ENCODE measurements around the gene PLEKHM1. TPM values are rescaled to one million over a fixed set of nuclear protein-coding genes. Genes with fewer than 3 reads are reported as not detected.
"Not testable (repeated sequence)": the region's sequence is repeated elsewhere in the genome, so short reads cannot be mapped to it uniquely, and the experiment has no call there.

Gene PLEKHM1
- total RNA-seq, 1 donor from 2014 or later = 37.0 TPM

- Mint-ChIP-seq H3K27me3 (no peaks in the 10 kb centered on the region), H3K4me3 (no peak overlapping the region), H3K9me3 (no peaks in the 10 kb centered on the region), H3K27ac (peak overlapping the region; percentile 11), H3K36me3 (ENCODE audit: low read depth) (peaks cover 20% of the 10 kb centered on the region), H3K4me1 (peaks cover 23% of the 10 kb centered on the region)
- no peak for DNase-seq
- intact Hi-C loops (cut with micrococcal nuclease) = no loop called here
These were observed 48.8 kb downstream of the PLEKHM1 start for GRCh38 chr17:45441526-45442310.

GRCh38 chr17:45440839-45441515, 49.5 kb downstream of the PLEKHM1 start:
- H3K9me3 Mint-ChIP-seq; DNase-seq; H3K27me3 Mint-ChIP-seq; intact Hi-C loops (cut with micrococcal nuclease): not testable (repeated sequence)
- peak overlapping the region; percentile 38 for H3K27ac Mint-ChIP-seq
- peaks cover 18% of the 10 kb centered on the region for H3K36me3 Mint-ChIP-seq (ENCODE audit: low read depth)
- H3K4me3 Mint-ChIP-seq = peak overlapping the region; percentile 21
- H3K4me1 Mint-ChIP-seq = peaks cover 18% of the 10 kb centered on the region

- no peaks in the 10 kb centered on the region for H3K27me3 Mint-ChIP-seq
- intact Hi-C loops (cut with micrococcal nuclease) = no loop called here
- no peak overlapping the region for H3K4me3 Mint-ChIP-seq
- H3K4me1 Mint-ChIP-seq = peaks cover 15% of the 10 kb centered on the region
- peak overlapping the region; percentile 38 for H3K27ac Mint-ChIP-seq
- DNase-seq = no peak
- peaks cover 16% of the 10 kb centered on the region for H3K36me3 Mint-ChIP-seq (ENCODE audit: low read depth)
- H3K9me3 Mint-ChIP-seq = no peaks in the 10 kb centered on the region
These were observed 50.3 kb downstream of the PLEKHM1 start for GRCh38 chr17:45440161-45440778.

GRCh38 chr17:45438931-45439610, 51.5 kb downstream of the PLEKHM1 start:
- no peak for DNase-seq
- H3K4me1 Mint-ChIP-seq = peaks cover 10% of the 10 kb centered on the region
- H3K27me3 Mint-ChIP-seq = no peaks in the 10 kb centered on the region
- no peak overlapping the region for H3K27ac Mint-ChIP-seq
- peaks cover 11% of the 10 kb centered on the region for H3K36me3 Mint-ChIP-seq (ENCODE audit: low read depth)
- H3K4me3 Mint-ChIP-seq = no peak overlapping the region
- intact Hi-C loops (cut with micrococcal nuclease) = no loop called here
- no peaks in the 10 kb centered on the region for H3K9me3 Mint-ChIP-seq

- Mint-ChIP-seq H3K4me1 (peaks cover 10% of the 10 kb centered on the region), H3K36me3 (ENCODE audit: low read depth) (peaks cover 11% of the 10 kb centered on the region), H3K27ac (no peak overlapping the region), H3K9me3 (no peaks in the 10 kb centered on the region), H3K4me3 (no peak overlapping the region), H3K27me3 (no peaks in the 10 kb centered on the region)
- DNase-seq = no peak
- intact Hi-C loops (cut with micrococcal nuclease) = no loop called here
These were observed 52.8 kb downstream of the PLEKHM1 start for GRCh38 chr17:45437465-45438283.

GRCh38 chr17:45436625-45437464, 53.7 kb downstream of the PLEKHM1 start:
- Mint-ChIP-seq H3K27ac (no peak overlapping the region), H3K9me3 (no peaks in the 10 kb centered on the region), H3K36me3 (ENCODE audit: low read depth) (peaks cover 11% of the 10 kb centered on the region), H3K4me3 (no peak overlapping the region), H3K4me1 (peaks cover 10% of the 10 kb centered on the region), H3K27me3 (no peaks in the 10 kb centered on the region)
- no peak for DNase-seq
- intact Hi-C loops (cut with micrococcal nuclease) = no loop called here

GRCh38 chr17:45436161-45436560, 54.4 kb downstream of the PLEKHM1 start:
- H3K36me3 Mint-ChIP-seq (ENCODE audit: low read depth) = peaks cover 11% of the 10 kb centered on the region
- H3K27ac Mint-ChIP-seq = no peak overlapping the region
- no peak for DNase-seq
- intact Hi-C loops (cut with micrococcal nuclease) = no loop called here
- no peaks in the 10 kb centered on the region for H3K27me3 Mint-ChIP-seq
- H3K4me1 Mint-ChIP-seq = peaks cover 12% of the 10 kb centered on the region
- H3K9me3 Mint-ChIP-seq = no peaks in the 10 kb centered on the region
- H3K4me3 Mint-ChIP-seq = no peak overlapping the region

- intact Hi-C loops (cut with micrococcal nuclease) = no loop called here
- H3K36me3 Mint-ChIP-seq (ENCODE audit: low read depth) = peaks cover 11% of the 10 kb centered on the region
- H3K27ac Mint-ChIP-seq = no peak overlapping the region
- H3K27me3 Mint-ChIP-seq = no peaks in the 10 kb centered on the region
- no peak overlapping the region for H3K4me3 Mint-ChIP-seq
- peaks cover 11% of the 10 kb centered on the region for H3K4me1 Mint-ChIP-seq
- DNase-seq = no peak
- H3K9me3 Mint-ChIP-seq = no peaks in the 10 kb centered on the region
These were observed 55.0 kb downstream of the PLEKHM1 start for GRCh38 chr17:45435481-45435880.

GRCh38 chr17:45433159-45433535, 57.4 kb downstream of the PLEKHM1 start:
- intact Hi-C loops (cut with micrococcal nuclease) = no loop called here
- H3K36me3 Mint-ChIP-seq (ENCODE audit: low read depth) = peaks cover 5% of the 10 kb centered on the region
- peaks cover 17% of the 10 kb centered on the region for H3K4me1 Mint-ChIP-seq

GRCh38 chr17:45432405-45433158, 57.9 kb downstream of the PLEKHM1 start, which contains the start of gene ARHGAP27:
Gene ARHGAP27, minus strand, starts transcription at chr17:45432870. Its CDS starts 2,591 bp downstream, at chr17:45430279.
- H3K4me3 Mint-ChIP-seq = peak within 1 kb of the TSS; percentile 85
- intact Hi-C loops (cut with micrococcal nuclease) = no loop called here
- no peaks in the 10 kb centered on the region for H3K27me3 Mint-ChIP-seq
- peak; percentile 83 for DNase-seq
- H3K4me1 Mint-ChIP-seq = peaks cover 21% of the 10 kb centered on the region
- H3K36me3 Mint-ChIP-seq (ENCODE audit: low read depth) = peaks cover 3% of the 10 kb centered on the region
- H3K27ac Mint-ChIP-seq = no peak within 1 kb of the TSS
- H3K9me3 Mint-ChIP-seq = no peaks in the 10 kb centered on the region

More at GRCh38 chr17:45433159-45433535, 57.4 kb downstream of the PLEKHM1 start:
- DNase-seq = no peak
- Mint-ChIP-seq H3K4me3 (peak overlapping the region; percentile 72), H3K27ac (no peak overlapping the region), H3K9me3 (no peaks in the 10 kb centered on the region), H3K27me3 (no peaks in the 10 kb centered on the region)

- Mint-ChIP-seq H3K4me3 (peak overlapping the region; percentile 85), H3K27ac (no peak overlapping the region), H3K9me3 (no peaks in the 10 kb centered on the region), H3K27me3 (no peaks in the 10 kb centered on the region), H3K36me3 (ENCODE audit: low read depth) (peaks cover 2% of the 10 kb centered on the region), H3K4me1 (peaks cover 21% of the 10 kb centered on the region)
- intact Hi-C loops (cut with micrococcal nuclease) = no loop called here
- DNase-seq = peak; percentile 96
These were observed 58.8 kb downstream of the PLEKHM1 start for GRCh38 chr17:45431531-45432404.

Measured in activated CD4-positive, alpha-beta T cell treated with anti-CD3 and anti-CD28 coated beads, Interleukin-2, amount 10 ng/mL, durations not matched to agents 24 days and 14 days (primary cell).